Activated naive CD4-positive, alpha-beta T cell treated with anti-CD3 and anti-CD28 coated beads, Interleukin-2, amount 10 ng/mL, durations not matched to agents 7 days and 5 days (primary cell): Measurements from ENCODE around the gene NARS2.
A peak's percentile ranks its signal among the peaks of the same experiment; 100 is the strongest.

Experiments used
- CTCF ChIA-PET: fragments of 350-600 bp; sonication (Branson Sonifier 250); formaldehyde crosslinking; loops from one replicate; lab custom pipeline; 2021; ENCODE audit warnings: antibody characterized with exemption; lab: Charles Lee
- DNase-seq: peaks from one replicate; pipeline ENCODE4 v3.0.0-alpha.2; 2020
- H3K27ac Mint-ChIP-seq: one replicate; pipeline ENCODE4 v1.8.0; 2021; ENCODE audit warnings: mild to moderate bottlenecking, moderate library complexity, mixed read lengths
- H3K27me3 Mint-ChIP-seq: one replicate; pipeline ENCODE4 v1.8.0; 2021; ENCODE audit warnings: mild to moderate bottlenecking, mixed read lengths
- H3K36me3 Mint-ChIP-seq: one replicate; pipeline ENCODE4 v1.8.0; 2021; ENCODE audit warnings: mixed read lengths
- H3K4me1 Mint-ChIP-seq: one replicate; pipeline ENCODE4 v1.8.0; 2021; ENCODE audit warnings: mixed read lengths
- H3K4me3 Mint-ChIP-seq: one replicate; pipeline ENCODE4 v1.8.0; 2021; ENCODE audit warnings: mild to moderate bottlenecking, moderate library complexity, mixed read lengths
- H3K9me3 Mint-ChIP-seq: one replicate; pipeline ENCODE4 v1.8.0; 2021; ENCODE audit warnings: mixed read lengths

The NARS2 gene

GRCh38 chr11:78450866-78451265 is 123.8 kb downstream of the NARS2 start:
- peaks cover 14% of the 10 kb centered on the region for H3K36me3 Mint-ChIP-seq

DNA sequence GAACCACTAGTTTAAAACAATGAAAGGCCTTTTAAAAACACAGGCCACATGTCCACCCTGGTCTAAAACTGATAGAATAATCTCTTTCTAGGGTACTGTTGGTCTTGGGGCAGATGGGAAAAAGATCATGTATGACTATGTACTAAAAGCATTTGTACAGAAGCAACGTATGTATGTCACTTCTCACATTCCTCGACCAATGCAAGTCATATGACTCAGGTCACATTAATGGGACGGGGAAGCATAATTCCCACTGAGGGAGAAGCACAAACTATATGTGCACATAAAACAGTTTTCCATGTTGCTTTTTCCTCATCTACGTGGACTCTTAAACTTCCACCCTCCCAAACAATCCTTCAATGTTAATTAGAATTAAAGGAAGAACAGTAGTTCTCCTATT is 124.8 kb downstream of the NARS2 start:
- peaks cover 33% of the 10 kb centered on the region for H3K4me1 Mint-ChIP-seq
- CTCF ChIA-PET, result no interaction called here
- H3K4me3 Mint-ChIP-seq, result no peak overlapping the region
- peaks cover 12% of the 10 kb centered on the region for H3K36me3 Mint-ChIP-seq
- no peaks in the 10 kb centered on the region for H3K9me3 Mint-ChIP-seq
- no peak overlapping the region for H3K27ac Mint-ChIP-seq
- no peaks in the 10 kb centered on the region for H3K27me3 Mint-ChIP-seq
- DNase-seq, result no peak

More at GRCh38 chr11:78450866-78451265, 123.8 kb downstream of the NARS2 start:
- DNase-seq, result no peak
- CTCF ChIA-PET, result interaction anchor here (0.6 kb wide), 1 partner anchor 456 kb away, joined by 3 read pairs; no protein-coding TSS in a partner anchor
- no peak overlapping the region for H3K27ac Mint-ChIP-seq
- peaks cover 34% of the 10 kb centered on the region for H3K4me1 Mint-ChIP-seq
- no peaks in the 10 kb centered on the region for H3K9me3 Mint-ChIP-seq
- H3K27me3 Mint-ChIP-seq, result no peaks in the 10 kb centered on the region
- no peak overlapping the region for H3K4me3 Mint-ChIP-seq

- Mint-ChIP-seq H3K9me3 (no peaks in the 10 kb centered on the region), H3K27me3 (no peaks in the 10 kb centered on the region), H3K4me3 (no peak overlapping the region), H3K36me3 (peaks cover 15% of the 10 kb centered on the region), H3K4me1 (peaks cover 7% of the 10 kb centered on the region), H3K27ac (no peak overlapping the region)
- CTCF ChIA-PET, result interaction anchor here (1.0 kb wide), 1 partner anchor 17 kb away, joined by 3 read pairs; no protein-coding TSS in a partner anchor
- no peak for DNase-seq
These were observed 128.5 kb downstream of the NARS2 start for GRCh38 chr11:78446210-78446609.

DNA sequence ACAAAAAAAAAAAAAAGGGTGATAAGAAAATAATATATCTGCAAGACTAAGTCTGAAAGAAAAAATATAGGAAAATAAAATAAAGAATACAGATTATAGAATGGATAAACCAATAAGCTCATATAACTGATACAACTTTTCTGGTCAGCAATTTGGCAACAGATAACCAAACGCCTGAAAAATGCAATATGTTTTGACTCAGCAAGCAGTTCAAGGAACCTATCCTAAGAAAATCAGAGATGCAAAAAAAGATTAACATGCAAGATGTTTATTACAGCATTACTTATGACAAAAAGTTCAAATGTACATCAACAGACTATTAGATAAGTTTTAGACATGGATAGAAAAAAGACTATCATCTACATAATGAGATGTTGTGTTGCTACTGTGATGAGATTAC is 129.9 kb downstream of the NARS2 start:
- peaks cover 17% of the 10 kb centered on the region for H3K36me3 Mint-ChIP-seq
- no peak overlapping the region for H3K27ac Mint-ChIP-seq
- H3K4me1 Mint-ChIP-seq, result no peaks in the 10 kb centered on the region
- no peak for DNase-seq
- H3K27me3 Mint-ChIP-seq, result no peaks in the 10 kb centered on the region
- no peaks in the 10 kb centered on the region for H3K9me3 Mint-ChIP-seq
- CTCF ChIA-PET, result interaction anchor here (1.6 kb wide), 1 partner anchor 120 kb away, joined by 4 read pairs; no protein-coding TSS in a partner anchor
- no peak overlapping the region for H3K4me3 Mint-ChIP-seq

GRCh38 chr11:78441956-78442355 is 132.7 kb downstream of the NARS2 start:
- CTCF ChIA-PET, result no interaction called here
- no peaks in the 10 kb centered on the region for H3K27me3 Mint-ChIP-seq
- H3K9me3 Mint-ChIP-seq, result no peaks in the 10 kb centered on the region
- no peak overlapping the region for H3K4me3 Mint-ChIP-seq
- H3K27ac Mint-ChIP-seq, result no peak overlapping the region
- no peaks in the 10 kb centered on the region for H3K4me1 Mint-ChIP-seq
- H3K36me3 Mint-ChIP-seq, result peaks cover 19% of the 10 kb centered on the region
- no peak for DNase-seq

DNA sequence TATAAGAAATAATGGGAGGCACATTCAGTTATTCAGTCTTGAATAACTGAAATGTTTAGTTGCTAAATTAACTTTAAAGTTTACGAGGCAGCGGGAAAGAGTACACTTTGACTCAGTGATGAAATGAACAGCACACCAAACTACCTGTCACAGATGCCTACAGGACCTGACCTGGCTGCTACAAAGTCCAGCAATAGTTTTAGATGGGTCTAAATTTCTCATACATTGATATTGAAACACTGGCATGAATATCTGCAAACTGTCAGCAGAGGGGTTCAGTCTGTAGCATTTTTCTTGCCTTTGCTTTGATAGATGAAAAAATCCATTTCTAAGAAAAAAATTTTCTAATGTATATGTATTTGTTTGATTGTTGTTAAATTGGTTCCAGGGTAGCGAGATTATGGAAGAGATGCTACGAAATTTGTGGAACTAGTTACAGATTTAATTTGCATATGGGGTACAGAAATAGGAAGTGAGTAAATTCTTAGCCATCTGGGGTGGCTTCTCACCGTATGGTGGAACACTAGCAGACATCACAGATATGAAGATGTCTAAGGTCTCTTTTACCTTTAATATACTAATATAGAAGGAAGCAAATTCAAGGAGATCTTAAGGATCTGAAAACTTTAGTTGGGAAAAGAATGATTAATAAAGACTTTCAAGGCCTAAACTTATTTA is 136.2 kb downstream of the NARS2 start:
- Mint-ChIP-seq H3K27me3 (no peaks in the 10 kb centered on the region), H3K27ac (no peak overlapping the region), H3K4me1 (no peaks in the 10 kb centered on the region), H3K9me3 (no peaks in the 10 kb centered on the region), H3K4me3 (no peak overlapping the region), H3K36me3 (peaks cover 19% of the 10 kb centered on the region)
- CTCF ChIA-PET, result interaction anchor here (1.1 kb wide), 1 partner anchor 26 kb away, joined by 3 read pairs; no protein-coding TSS in a partner anchor
- no peak for DNase-seq

DNA sequence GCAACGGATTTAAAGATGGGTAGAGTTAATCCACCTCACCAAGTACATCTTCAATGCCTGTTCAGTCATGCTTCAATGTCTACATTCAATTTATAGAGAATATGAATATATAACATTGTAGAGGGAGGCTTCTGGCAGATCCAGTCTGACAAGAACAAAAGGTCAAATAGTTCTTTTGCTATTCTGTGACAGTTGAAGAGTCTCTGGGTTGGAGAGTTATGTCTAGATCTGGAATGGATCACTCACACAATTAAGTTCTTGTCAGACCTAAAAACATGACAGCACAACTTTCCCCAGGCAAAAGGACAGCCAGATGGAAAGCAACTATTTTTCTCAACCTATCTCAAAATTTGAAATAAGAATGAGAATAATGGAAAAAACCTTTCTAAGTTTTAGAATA is 141.7 kb downstream of the NARS2 start:
- Mint-ChIP-seq H3K9me3 (no peaks in the 10 kb centered on the region), H3K36me3 (peaks cover 4% of the 10 kb centered on the region), H3K4me1 (peaks cover 14% of the 10 kb centered on the region), H3K4me3 (no peak overlapping the region), H3K27ac (no peak overlapping the region), H3K27me3 (no peaks in the 10 kb centered on the region)
- CTCF ChIA-PET, result interaction anchor here (0.7 kb wide), 1 partner anchor 48 kb away, joined by 5 read pairs; no protein-coding TSS in a partner anchor
- DNase-seq, result no peak

GRCh38 chr11:78432058-78432515 is 142.6 kb downstream of the NARS2 start:
- DNase-seq, result peak; percentile 35
- CTCF ChIA-PET, result interaction anchor here (0.7 to 6.2 kb wide), 4 partner anchors 14 to 204 kb away, joined by 4 to 70 read pairs (median 4); partner anchors contain the start of gene GAB2
- Mint-ChIP-seq H3K27me3 (no peaks in the 10 kb centered on the region), H3K36me3 (peaks cover 2% of the 10 kb centered on the region), H3K9me3 (no peaks in the 10 kb centered on the region), H3K27ac (no peak overlapping the region), H3K4me1 (peaks cover 14% of the 10 kb centered on the region), H3K4me3 (no peak overlapping the region)

GRCh38 chr11:78429660-78430059 is 145.0 kb downstream of the NARS2 start:
- DNase-seq, result no peak
- no peaks in the 10 kb centered on the region for H3K27me3 Mint-ChIP-seq
- H3K36me3 Mint-ChIP-seq, result peaks cover 2% of the 10 kb centered on the region
- no peak overlapping the region for H3K4me3 Mint-ChIP-seq
- H3K4me1 Mint-ChIP-seq, result peaks cover 18% of the 10 kb centered on the region
- H3K9me3 Mint-ChIP-seq, result no peaks in the 10 kb centered on the region
- CTCF ChIA-PET, result interaction anchor here (0.6 to 6.2 kb wide), 9 partner anchors 11 to 384 kb away, joined by 3 to 70 read pairs (median 3); partner anchors contain the start of gene GAB2
- no peak overlapping the region for H3K27ac Mint-ChIP-seq

GRCh38 chr11:78429209-78429608 is 145.5 kb downstream of the NARS2 start:
- CTCF ChIA-PET, result interaction anchor here (0.7 to 6.2 kb wide), 7 partner anchors 11 to 279 kb away, joined by 3 to 70 read pairs (median 5); partner anchors contain the start of gene GAB2
- Mint-ChIP-seq H3K9me3 (no peaks in the 10 kb centered on the region), H3K27me3 (no peaks in the 10 kb centered on the region), H3K36me3 (peaks cover 4% of the 10 kb centered on the region), H3K4me3 (no peak overlapping the region), H3K4me1 (peaks cover 23% of the 10 kb centered on the region), H3K27ac (no peak overlapping the region)
- no peak for DNase-seq

- Mint-ChIP-seq H3K9me3 (no peaks in the 10 kb centered on the region), H3K27ac (no peak overlapping the region), H3K27me3 (no peaks in the 10 kb centered on the region), H3K4me1 (peaks cover 25% of the 10 kb centered on the region), H3K4me3 (no peak overlapping the region), H3K36me3 (peaks cover 4% of the 10 kb centered on the region)
- DNase-seq, result no peak
- CTCF ChIA-PET, result interaction anchor here (1.1 to 6.2 kb wide), 4 partner anchors 10 to 136 kb away, joined by 3 to 70 read pairs (median 14); partner anchors contain the start of gene GAB2
These were observed 145.9 kb downstream of the NARS2 start for GRCh38 chr11:78428773-78429172.

GRCh38 chr11:78428266-78428636 is 146.4 kb downstream of the NARS2 start:
- H3K9me3 Mint-ChIP-seq, result no peaks in the 10 kb centered on the region
- H3K4me3 Mint-ChIP-seq, result no peak overlapping the region
- no peak for DNase-seq
- CTCF ChIA-PET, result interaction anchor here (1.1 to 6.2 kb wide), 4 partner anchors 10 to 136 kb away, joined by 3 to 70 read pairs (median 14); partner anchors contain the start of gene GAB2
- H3K27ac Mint-ChIP-seq, result no peak overlapping the region
- no peaks in the 10 kb centered on the region for H3K27me3 Mint-ChIP-seq
- peaks cover 4% of the 10 kb centered on the region for H3K36me3 Mint-ChIP-seq
- peaks cover 25% of the 10 kb centered on the region for H3K4me1 Mint-ChIP-seq

DNA sequence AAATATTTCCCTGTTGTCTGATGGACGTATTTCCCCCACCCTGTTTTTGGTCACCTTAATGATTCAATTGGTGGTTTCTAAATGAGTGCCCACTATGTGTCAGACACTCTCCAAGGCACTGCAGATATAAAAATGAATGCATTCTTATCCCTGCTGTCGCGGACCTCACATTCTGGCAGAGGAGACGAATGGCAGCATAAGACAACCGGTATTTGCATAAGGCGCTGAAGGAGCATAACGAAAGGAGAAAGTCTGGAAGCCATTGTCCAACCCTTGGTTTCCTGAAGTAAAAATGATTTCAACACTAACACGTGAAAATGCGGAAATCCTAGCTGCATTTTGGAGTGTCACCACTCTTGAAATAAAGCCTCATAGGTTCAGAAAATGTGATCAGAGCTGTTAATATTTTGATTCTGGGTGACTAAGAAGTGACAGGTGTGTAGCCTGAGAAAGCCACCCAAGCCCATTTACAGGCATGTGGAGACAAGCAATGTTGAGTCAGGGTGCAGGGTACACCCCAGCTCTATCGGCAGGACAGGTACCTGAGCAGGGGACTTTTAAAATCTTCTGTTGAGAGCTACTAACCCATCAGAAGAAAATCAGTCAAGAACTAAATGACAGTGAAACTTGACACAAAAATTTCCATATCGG is 146.9 kb downstream of the NARS2 start:
- peaks cover 25% of the 10 kb centered on the region for H3K4me1 Mint-ChIP-seq
- H3K27ac Mint-ChIP-seq, result no peak overlapping the region
- no peak for DNase-seq
- CTCF ChIA-PET, result interaction anchor here (0.9 to 6.2 kb wide), 4 partner anchors 9 to 137 kb away, joined by 3 to 70 read pairs (median 14); partner anchors contain the start of gene GAB2
- no peak overlapping the region for H3K4me3 Mint-ChIP-seq
- H3K9me3 Mint-ChIP-seq, result no peaks in the 10 kb centered on the region
- no peaks in the 10 kb centered on the region for H3K27me3 Mint-ChIP-seq
- peaks cover 4% of the 10 kb centered on the region for H3K36me3 Mint-ChIP-seq

- CTCF ChIA-PET, result interaction anchor here (0.9 to 6.2 kb wide), 2 partner anchors 8 to 134 kb away, joined by 3 to 70 read pairs; partner anchors contain the start of gene GAB2
These were observed 147.8 kb downstream of the NARS2 start for GRCh38 chr11:78426845-78427244.

More at GRCh38 chr11:78426845-78427244, 147.8 kb downstream of the NARS2 start:
- Mint-ChIP-seq H3K4me3 (no peak overlapping the region), H3K4me1 (peaks cover 26% of the 10 kb centered on the region), H3K36me3 (peaks cover 4% of the 10 kb centered on the region), H3K27me3 (no peaks in the 10 kb centered on the region), H3K9me3 (no peaks in the 10 kb centered on the region), H3K27ac (peak overlapping the region; percentile 3)
- no peak for DNase-seq
